Measurements from ENCODE around the gene CD27. TPM values are rescaled to one million over a fixed set of nuclear protein-coding genes. Genes with fewer than 3 reads are reported as not detected.

Gene CD27
- polyA plus RNA-seq, 3 donors, result 0.08 to 1.2 (median 0.88) TPM

DNA sequence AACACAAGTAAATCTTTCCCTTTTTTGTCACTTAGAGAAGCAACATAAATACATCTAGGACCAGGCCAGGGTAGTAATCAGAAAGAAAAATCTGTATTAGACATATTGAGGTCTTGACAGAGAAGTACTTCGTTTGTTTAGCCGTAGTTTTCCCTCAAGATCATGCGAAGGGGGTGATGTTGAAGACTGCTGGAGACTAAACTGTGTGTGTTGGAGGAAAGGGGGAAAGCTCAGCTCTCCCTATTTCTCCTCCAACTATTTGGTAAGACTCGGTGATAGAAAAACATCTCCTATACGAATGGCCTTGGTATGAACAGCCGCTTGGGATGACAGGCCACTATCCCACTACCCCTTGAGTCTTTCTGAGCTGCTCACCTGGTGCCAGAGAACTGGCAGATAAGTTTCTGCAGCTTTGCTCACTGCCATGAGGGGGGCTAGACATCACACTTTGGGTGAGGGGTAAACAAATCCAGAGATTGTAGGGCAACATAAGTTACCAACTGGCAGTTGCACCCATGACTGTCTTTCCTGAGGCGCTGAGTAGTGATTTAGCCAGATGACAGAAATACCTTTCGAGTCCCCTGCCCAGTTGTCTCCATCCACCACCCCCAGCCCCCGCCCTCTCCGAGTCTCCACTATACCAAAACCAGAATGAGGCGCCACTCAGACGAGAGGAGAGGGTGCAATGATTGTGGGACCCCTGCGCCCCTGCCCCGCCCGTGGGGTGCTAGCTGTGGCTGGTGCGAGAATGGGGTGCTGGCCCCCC is 25.0 kb downstream of the CD27 start:
- Mint-ChIP-seq H3K4me3 (peak overlapping the region; percentile 84 to 90), H3K9me3 (no peaks in the 10 kb centered on the region), H3K27me3 (ENCODE audit: low read depth in 3 of 3) (peaks cover under 1 to 2% (median 1%) of the 10 kb centered on the region in 3 donors), H3K36me3 (peaks cover 28 to 31% of the 10 kb centered on the region in 2 donors), H3K27ac (peak overlapping the region; percentile 60 to 98 (median 95)), H3K4me1 (peaks cover 44% of the 10 kb centered on the region)
- Histone ChIP-seq H3K4me1 (ENCODE audit: control insufficient read depth in 1 of 2, insufficient read depth in 2 of 2, low read length in 2 of 2) (peaks cover 19 to 36% of the 10 kb centered on the region in 2 donors), H4K20me1 (ENCODE audit: insufficient read depth, low read length) (peaks cover 31% of the 10 kb centered on the region), H2AFZ (ENCODE audit: insufficient read depth, low read depth, low read length, poor library complexity, severe bottlenecking) (peak overlapping the region; percentile 85), H3K9ac (ENCODE audit: insufficient read depth, low read length, poor library complexity, severe bottlenecking) (peak overlapping the region; percentile 62), H3K4me3 (replicated peaks in 1 of 3; ENCODE audit: low read depth in 2 of 3, low read length in 3 of 3) (peak overlapping the region; percentile 52 to 88 (median 86)), H3K36me3 (replicated peaks in 1 of 2; ENCODE audit: control insufficient read depth in 1 of 2, insufficient read depth in 2 of 2, low read length in 2 of 2) (peaks cover 10 to 19% of the 10 kb centered on the region in 2 donors), H3K27ac (ENCODE audit: low read depth in 1 of 2, low read length in 2 of 2) (peak overlapping the region; percentile 77 to 83), H3K9me3 (replicated peaks in 1 of 2; ENCODE audit: control insufficient read depth in 1 of 2, insufficient read depth in 1 of 2, low read length in 2 of 2) (no peaks in the 10 kb centered on the region), H3K4me2 (replicated peaks; ENCODE audit: extremely low read depth, low read length, poor library complexity, severe bottlenecking) (peak overlapping the region; percentile 94), H3K27me3 (ENCODE audit: control insufficient read depth in 2 of 2, insufficient read depth in 2 of 2, low read length in 2 of 2) (no peaks in the 10 kb centered on the region), H3K79me2 (ENCODE audit: insufficient read depth, low read length) (peaks cover 29% of the 10 kb centered on the region)
- TF ChIP-seq, protein P1, sequence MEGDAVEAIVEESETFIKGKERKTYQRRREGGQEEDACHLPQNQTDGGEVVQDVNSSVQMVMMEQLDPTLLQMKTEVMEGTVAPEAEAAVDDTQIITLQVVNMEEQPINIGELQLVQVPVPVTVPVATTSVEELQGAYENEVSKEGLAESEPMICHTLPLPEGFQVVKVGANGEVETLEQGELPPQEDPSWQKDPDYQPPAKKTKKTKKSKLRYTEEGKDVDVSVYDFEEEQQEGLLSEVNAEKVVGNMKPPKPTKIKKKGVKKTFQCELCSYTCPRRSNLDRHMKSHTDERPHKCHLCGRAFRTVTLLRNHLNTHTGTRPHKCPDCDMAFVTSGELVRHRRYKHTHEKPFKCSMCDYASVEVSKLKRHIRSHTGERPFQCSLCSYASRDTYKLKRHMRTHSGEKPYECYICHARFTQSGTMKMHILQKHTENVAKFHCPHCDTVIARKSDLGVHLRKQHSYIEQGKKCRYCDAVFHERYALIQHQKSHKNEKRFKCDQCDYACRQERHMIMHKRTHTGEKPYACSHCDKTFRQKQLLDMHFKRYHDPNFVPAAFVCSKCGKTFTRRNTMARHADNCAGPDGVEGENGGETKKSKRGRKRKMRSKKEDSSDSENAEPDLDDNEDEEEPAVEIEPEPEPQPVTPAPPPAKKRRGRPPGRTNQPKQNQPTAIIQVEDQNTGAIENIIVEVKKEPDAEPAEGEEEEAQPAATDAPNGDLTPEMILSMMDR (IDR thresholded peaks at IDR 0.05), result no peak
- WGBS (ENCODE audit: insufficient coverage), result 0% methylated on average over 5 of the region's 16 CpGs
- intact Hi-C loops (cut with micrococcal nuclease), result loop anchor here (1.0 to 5.0 kb wide), 6 partner anchors 7 to 147 kb away; partner anchors contain the start of genes GAPDH (in 1 of the 2) and MRPL51 (in 1 of the 2)
- peak in 1 of 3 donors; percentile 6 for DNase-seq

DNA sequence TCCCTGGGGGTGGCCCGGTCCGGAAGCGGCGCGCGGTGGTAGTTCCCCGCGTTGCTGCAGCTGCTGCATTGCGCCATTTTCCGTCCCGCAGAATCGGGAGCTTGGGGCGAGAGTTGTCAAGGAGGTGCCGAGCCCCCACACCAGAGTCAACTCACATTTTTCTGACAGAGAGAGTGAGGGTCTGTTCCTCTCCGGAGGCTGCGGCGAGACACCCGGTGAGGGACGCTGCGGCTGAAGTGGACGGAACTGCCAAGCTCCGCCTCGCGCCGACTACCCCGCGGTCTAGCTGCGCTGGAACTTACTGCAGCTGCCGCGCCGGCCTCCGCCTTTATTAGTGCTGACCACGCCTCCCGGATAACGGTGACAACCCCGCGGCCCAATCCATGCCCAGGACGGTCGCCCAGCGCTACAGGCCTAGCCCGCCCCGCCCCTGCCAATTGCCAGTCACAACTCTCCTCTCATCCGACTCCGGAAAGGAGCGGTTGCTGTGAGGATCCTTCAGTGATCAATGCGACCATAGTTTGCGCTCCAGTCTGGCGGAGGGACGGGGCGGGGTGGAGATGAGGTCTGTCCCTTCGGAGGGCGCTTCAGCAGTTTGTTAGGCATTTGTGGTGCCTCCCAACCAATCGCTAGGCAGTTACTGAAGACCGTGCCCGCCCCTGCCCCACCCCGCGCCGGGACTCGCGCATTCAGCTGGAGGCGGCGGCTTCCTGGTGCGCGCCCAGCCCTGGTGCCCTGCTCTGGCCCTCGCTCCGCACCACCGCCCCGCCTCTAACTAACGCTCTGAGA is 25.8 kb downstream of the CD27 start, which contains the start of gene VAMP1:
Gene VAMP1, minus strand, starts transcription at position 303 of the 789 bp plus-strand sequence. Its CDS starts 146 bp downstream, at position 157.
- Histone ChIP-seq H3K4me3 (replicated peaks in 1 of 3; ENCODE audit: low read depth in 2 of 3, low read length in 3 of 3) (peak within 1 kb of the TSS; percentile 52 to 88 (median 86)), H3K4me1 (ENCODE audit: control insufficient read depth in 1 of 2, insufficient read depth in 2 of 2, low read length in 2 of 2) (peaks cover 19 to 35% of the 10 kb centered on the region in 2 donors), H4K20me1 (ENCODE audit: insufficient read depth, low read length) (peaks cover 29% of the 10 kb centered on the region), H3K79me2 (ENCODE audit: insufficient read depth, low read length) (peaks cover 29% of the 10 kb centered on the region), H2AFZ (ENCODE audit: insufficient read depth, low read depth, low read length, poor library complexity, severe bottlenecking) (peak within 1 kb of the TSS; percentile 85), H3K27ac (ENCODE audit: low read depth in 1 of 2, low read length in 2 of 2) (peak within 1 kb of the TSS; percentile 77 to 83), H3K36me3 (replicated peaks in 1 of 2; ENCODE audit: control insufficient read depth in 1 of 2, insufficient read depth in 2 of 2, low read length in 2 of 2) (peaks cover 7 to 15% of the 10 kb centered on the region in 2 donors), H3K4me2 (replicated peaks; ENCODE audit: extremely low read depth, low read length, poor library complexity, severe bottlenecking) (peak within 1 kb of the TSS; percentile 94), H3K27me3 (ENCODE audit: control insufficient read depth in 2 of 2, insufficient read depth in 2 of 2, low read length in 2 of 2) (no peaks in the 10 kb centered on the region), H3K9ac (ENCODE audit: insufficient read depth, low read length, poor library complexity, severe bottlenecking) (peak within 1 kb of the TSS; percentile 62), H3K9me3 (replicated peaks in 1 of 2; ENCODE audit: control insufficient read depth in 1 of 2, insufficient read depth in 1 of 2, low read length in 2 of 2) (no peaks in the 10 kb centered on the region)
- TF ChIP-seq, protein P1 (IDR thresholded peaks at IDR 0.05), result no peak
- peak within 1 kb of the TSS; percentile 92 to 98 (median 95) for H3K27ac Mint-ChIP-seq
- WGBS (ENCODE audit: insufficient coverage), result under 1% methylated on average over 58 of the region's 69 CpGs
- peak; percentile 93 for DNase-seq
- peaks cover 0 to 2% (median 1%) of the 10 kb centered on the region in 3 donors for H3K27me3 Mint-ChIP-seq (ENCODE audit: low read depth in 3 of 3)
- peak within 1 kb of the TSS; percentile 84 to 90 for H3K4me3 Mint-ChIP-seq
- intact Hi-C loops (cut with micrococcal nuclease), result loop anchor here (1.0 to 2.0 kb wide), 4 partner anchors 8 to 68 kb away; partner anchors contain the start of genes GAPDH (in 1 of the 2) and MRPL51 (in 1 of the 2)
- H3K36me3 Mint-ChIP-seq, result peaks cover 23 to 27% of the 10 kb centered on the region in 2 donors
- H3K4me1 Mint-ChIP-seq, result peaks cover 41% of the 10 kb centered on the region
- H3K9me3 Mint-ChIP-seq, result no peaks in the 10 kb centered on the region
